ENCODE data around the gene RARRES1. TPM values are rescaled to one million over a fixed set of nuclear protein-coding genes. Genes with fewer than 3 reads are reported as not detected.

RARRES1 gene
- polyA plus RNA-seq, 12 donors, result 0.89 to 36.8 (median 3.7) TPM; not detected in 1

GRCh38 chr3:158737410-158737809 is 5.2 kb upstream of the RARRES1 start:
- no peak for DNase-seq

DNA sequence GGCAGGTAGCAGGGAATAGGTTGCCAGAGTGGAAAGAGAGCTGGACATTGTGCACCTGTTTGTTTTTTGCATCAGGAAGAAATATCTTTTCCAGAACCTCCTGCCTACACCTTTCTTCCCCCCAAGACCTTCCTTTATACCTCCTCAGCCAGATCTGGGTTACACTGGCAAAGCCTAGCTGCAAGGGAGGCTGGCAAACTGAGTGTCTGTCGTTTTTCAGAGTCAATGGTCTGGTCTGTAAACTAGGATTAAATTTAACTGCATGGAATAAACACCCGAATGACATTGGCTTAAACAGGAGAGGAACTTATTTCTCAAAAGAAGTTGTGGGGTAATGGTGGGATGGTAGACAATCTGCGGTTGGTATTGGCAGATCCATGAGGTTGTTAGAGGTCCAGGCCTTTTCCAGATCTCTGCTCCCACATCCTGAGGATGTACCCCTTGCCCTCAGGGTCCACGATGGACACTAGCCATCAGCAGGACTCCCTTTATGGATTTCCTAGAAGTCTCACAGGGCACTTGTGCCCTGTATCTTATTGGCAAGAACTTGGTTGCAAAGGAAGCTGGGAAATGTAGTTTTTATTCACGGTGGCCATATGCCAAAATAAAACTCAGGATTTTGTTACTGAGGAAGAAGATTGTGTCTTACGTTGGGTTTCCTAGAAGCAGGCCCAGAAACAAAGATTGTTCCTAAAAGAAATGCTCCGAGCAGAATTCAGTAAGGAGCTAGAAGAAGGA is 3.2 kb upstream of the RARRES1 start:
- no peak for DNase-seq

DNA sequence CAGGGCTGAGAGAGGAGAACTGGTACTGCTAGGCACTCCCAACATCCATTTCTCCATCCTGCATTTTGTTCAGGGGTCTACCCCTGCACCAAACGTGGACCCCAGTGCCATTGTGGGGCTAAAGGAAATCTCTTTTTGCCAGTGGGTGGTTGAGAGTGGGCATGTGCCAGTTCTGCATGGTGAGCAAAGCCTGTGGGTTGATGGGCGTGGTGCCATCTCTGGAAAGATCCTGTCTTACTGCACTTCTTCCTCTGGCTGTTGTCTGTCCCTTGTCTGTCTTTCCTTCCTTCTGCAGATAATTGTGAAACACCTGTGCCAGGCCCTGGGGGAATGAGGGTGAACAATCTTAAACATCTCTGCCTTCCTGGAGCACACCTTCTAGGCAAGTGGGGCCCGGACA is 1.4 kb upstream of the RARRES1 start:
- no peak for DNase-seq

DNA sequence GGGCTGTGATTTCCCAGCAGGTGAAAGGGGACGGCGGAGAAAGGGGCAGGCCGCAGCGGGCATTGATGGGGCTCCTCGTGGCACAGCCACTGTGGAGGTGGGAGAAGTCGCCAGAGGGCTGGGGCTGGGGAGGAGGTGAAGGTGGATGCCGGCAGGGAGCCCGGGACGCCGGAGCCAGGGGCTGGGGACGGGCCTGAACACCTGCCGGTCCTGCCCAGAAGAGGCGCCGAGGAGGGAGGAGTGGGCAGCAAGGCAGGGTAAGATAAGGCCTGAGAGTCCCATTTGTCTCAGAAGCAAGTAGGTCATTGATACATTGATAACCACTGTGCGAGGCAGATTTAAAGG is 571 bp upstream of the RARRES1 start:
- no peak for DNase-seq

DNA sequence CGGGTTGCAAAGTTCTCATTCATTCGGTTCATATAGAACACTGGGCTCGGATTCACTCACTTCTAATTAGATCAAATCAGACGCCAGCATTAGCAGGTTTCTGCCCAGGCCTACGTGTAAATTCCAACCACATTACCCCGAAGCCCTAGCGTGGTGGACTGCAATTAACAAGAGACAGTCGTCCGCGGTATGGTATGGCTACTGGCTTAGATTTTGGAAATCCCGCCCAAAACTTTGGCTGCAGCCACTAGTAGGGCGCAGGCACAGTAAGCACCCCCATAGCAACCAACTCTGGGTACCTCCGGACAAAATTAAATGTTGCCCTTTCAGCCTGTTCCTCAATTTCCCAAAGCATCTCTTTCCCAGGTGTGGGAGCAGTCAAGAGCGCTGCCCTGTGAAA is 771 bp downstream of the RARRES1 start:
- no peak for DNase-seq

DNA sequence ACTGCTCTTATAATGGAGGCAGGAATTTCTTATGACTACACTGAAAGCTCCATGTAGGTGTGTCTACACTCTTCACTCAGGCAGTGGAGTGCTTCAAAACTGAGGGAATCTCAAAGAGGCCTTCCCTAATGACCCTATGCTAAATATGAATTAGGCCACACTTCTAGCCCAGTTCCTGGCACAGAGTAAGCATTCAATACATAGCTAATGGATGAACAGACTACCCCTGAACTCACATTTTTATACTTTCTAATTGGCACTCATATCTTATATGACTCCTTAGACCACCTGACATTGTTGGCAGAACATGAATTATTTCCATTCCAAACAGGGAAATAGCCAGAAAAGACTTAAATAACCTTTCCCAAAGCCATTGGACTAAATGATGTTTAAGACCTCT is 3.4 kb downstream of the RARRES1 start:
- no peak for DNase-seq

DNA sequence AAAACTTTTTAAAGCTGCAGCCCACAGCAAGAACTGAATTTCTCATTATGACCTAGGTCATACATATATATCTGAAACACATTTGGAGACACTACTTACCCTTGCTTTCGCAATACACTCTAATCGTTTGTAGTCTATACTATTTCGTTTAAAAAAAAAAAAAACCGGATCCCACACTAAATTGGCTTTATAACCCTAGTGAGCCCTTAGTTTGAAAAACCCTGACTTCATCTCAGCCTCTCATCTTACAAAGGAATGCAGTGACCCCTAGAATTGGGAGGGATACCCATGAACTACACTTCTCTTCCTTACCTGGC is 4.2 kb downstream of the RARRES1 start:
- DNase-seq, result no peak

- peak; percentile 81 for DNase-seq
These were observed 4.8 kb downstream of the RARRES1 start for GRCh38 chr3:158727206-158728060.

GRCh38 chr3:158725348-158726011 is 6.8 kb downstream of the RARRES1 start:
- DNase-seq, result peak; percentile 66

DNA sequence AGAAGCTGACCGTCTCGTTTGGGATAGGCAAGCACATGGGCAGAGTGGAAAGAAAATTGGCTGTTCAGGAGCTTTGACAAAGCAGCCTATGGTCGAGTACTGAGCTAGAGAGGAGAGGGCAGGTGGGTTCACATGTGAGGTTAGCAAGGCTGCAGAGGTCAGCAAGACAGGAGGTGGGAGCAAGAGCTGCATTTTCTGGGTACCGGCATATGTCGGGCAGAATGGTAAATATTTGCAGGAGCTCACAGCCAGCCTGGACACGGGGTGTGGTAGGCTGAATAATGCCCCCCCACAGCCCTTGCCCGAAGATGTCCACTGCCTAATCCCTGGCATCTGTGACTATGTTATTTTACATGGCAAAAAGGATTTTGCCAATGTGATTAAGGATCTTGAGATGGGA is 8.3 kb downstream of the RARRES1 start:
- DNase-seq, result no peak

- DNase-seq, result no peak
These were observed 10.1 kb downstream of the RARRES1 start for GRCh38 chr3:158722108-158722507.

DNA sequence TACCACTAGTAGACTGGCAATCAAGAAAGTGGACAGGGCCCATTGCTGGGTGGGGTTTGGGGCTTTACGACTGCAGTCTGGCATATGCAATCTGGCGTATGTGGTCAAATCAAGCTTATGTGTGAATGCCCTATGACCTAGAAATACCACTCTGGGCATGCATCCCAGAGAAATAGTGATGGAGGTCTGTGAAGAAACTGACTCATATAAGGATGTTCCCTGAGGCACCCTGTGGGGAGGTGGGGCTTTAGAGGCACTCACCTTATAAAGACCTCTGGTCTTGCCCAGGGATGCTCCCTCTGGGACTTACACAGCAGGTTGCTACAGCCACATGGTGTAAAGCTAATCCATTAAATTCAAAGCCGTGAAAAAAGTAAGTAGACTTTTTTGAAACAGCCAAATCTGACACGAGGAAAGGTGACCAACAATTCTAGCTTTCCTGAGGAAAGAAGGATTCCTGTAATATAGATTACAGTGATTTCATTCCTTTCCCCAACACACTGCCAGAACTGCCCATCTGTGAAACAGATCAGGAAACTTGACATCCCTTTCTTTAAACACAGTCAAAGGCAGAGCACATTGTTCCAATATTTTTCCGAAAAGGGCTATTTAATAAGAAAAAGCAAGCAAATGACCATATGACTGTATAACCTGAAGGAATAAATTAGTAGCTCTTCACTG is 13.6 kb downstream of the RARRES1 start:
- DNase-seq, result peak; percentile 70

- DNase-seq, result no peak
These were observed 14.7 kb downstream of the RARRES1 start for GRCh38 chr3:158717576-158717975.

- no peak for DNase-seq
These were observed 19.2 kb downstream of the RARRES1 start for GRCh38 chr3:158713094-158713499.

DNA sequence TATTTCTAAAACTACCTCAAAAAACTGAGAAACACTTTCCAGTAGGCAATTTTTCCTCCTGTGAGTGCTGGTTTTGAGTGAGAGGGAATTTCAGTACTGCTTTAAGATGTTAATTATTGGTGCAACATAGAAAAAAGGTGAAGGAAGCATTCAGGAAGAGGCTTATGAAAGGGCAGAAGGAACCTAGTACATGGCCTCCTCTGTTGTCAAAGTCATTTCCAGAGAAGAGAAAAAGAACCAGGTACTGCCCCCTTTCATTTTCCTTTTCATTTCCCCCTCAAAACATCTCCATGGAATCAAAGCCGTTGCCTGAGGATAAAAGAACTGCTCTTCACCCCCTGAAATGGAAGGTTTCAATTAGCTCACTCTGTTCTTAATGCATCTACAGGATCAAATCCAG is 19.8 kb downstream of the RARRES1 start:
- DNase-seq, result no peak

DNA sequence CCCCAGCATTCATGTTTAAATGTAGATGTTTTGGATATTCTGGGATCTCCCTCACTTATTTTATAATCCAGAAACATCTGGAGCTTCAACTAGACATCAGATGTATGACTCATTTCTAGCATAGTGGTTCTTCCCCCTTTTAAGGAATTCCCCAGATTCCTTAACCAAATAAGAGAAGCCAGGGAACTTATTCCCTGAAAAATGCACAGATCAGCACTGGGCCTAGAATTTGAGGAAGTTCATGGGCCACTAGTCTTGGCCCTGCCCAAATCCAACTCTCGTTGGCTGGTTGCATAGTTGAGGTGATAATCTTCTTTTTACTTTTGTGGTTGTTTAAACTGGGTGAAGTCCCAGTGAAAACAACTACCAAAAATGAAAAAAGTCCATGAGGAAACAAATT is 20.4 kb downstream of the RARRES1 start:
- no peak for DNase-seq

GRCh38 chr3:158710601-158711000 is 21.7 kb downstream of the RARRES1 start:
- no peak for DNase-seq

- DNase-seq, result no peak
These were observed 22.6 kb downstream of the RARRES1 start for GRCh38 chr3:158709666-158710083.

DNA sequence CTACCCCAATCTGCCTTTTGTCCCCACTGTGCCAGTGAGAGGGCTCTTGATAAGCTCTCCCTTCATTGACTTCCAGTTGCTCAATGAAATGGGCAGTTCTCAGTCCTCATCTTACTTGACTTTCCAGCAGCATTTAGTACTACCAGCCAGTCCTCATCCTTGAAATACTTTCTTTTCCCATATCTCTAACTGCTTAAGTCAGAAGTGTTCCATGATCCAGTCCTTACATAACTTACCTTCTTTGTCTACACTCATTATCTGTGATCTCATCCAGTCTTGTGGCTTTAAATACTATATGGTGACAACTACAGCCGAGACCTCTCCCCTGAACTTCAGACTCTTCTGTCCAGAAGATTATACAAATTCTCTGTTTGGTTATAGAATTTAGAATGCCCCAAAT is 28.7 kb downstream of the RARRES1 start:
- no peak for DNase-seq

GRCh38 chr3:158702815-158703481 is 29.3 kb downstream of the RARRES1 start:
- no peak for DNase-seq

DNA sequence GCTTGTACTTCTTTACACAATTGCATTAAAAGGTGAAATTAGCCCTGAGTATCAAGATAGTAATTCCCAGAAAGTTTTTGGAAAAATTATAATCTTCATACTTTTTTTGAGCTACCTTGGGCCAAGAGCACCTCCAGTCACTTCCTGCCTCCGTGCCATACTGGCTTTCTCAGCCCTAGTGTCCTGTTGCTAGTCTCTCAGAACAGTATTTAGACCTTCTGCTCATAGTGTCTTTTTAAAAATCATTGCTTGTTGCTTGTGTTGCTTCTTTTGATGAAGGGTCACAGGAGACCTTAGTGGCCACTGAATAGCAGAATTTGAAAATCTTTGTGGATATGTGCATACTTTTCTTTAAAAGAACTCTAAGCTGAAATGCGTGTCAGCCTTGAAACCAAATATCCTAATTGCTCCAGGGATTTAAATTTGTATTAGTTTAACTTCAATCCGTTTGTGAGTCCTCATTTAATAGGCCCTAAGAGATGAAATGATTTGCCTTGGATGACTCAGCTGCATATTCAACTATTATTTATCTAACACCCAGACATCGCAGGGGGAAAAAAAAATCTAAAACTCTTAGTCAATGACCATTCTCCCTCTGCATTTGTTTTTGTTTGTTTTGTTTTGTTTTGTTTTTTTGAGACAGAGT is 30.7 kb downstream of the RARRES1 start:
- DNase-seq, result no peak
